Measurements from ENCODE around the gene RREB1.

DNA sequence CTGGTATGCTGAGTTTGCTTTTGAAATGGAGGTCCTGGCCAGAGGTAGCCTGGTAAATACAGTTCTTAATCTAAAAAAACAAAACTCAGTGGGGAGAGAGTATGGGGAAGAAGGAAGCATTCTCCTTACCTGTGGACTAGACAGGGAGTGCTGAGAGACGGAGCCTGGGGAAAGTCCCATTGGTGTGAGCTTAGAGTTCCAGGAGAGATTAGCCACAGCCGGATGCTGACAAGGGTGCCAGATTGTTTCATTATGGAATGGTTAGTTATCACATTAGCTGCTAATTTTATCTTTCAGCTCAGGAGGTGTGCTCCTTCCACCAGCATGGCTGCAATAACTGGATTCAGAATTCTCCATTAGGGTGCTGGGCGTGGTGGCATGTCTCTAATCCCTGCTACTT lies 75.9 kb downstream of the RREB1 start:
- TF ChIP-seq, protein P1, sequence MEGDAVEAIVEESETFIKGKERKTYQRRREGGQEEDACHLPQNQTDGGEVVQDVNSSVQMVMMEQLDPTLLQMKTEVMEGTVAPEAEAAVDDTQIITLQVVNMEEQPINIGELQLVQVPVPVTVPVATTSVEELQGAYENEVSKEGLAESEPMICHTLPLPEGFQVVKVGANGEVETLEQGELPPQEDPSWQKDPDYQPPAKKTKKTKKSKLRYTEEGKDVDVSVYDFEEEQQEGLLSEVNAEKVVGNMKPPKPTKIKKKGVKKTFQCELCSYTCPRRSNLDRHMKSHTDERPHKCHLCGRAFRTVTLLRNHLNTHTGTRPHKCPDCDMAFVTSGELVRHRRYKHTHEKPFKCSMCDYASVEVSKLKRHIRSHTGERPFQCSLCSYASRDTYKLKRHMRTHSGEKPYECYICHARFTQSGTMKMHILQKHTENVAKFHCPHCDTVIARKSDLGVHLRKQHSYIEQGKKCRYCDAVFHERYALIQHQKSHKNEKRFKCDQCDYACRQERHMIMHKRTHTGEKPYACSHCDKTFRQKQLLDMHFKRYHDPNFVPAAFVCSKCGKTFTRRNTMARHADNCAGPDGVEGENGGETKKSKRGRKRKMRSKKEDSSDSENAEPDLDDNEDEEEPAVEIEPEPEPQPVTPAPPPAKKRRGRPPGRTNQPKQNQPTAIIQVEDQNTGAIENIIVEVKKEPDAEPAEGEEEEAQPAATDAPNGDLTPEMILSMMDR (IDR thresholded peaks at IDR 0.05): no peak
- TF ChIP-seq POLR2A (IDR thresholded peaks at IDR 0.05): no peak

Measured in sigmoid colon (tissue), 3 donors.